HG03108 (cell line): ENCODE data around the gene WDR90.

Experiments
- ATAC-seq: cut with Tn5 transposase; IDR thresholded peaks from one replicate; pipeline ENCODE4 v1.9.1; 2021; ENCODE audit warnings: moderate library complexity; ENCODE audit not compliant: unreplicated experiment

The WDR90 gene

DNA sequence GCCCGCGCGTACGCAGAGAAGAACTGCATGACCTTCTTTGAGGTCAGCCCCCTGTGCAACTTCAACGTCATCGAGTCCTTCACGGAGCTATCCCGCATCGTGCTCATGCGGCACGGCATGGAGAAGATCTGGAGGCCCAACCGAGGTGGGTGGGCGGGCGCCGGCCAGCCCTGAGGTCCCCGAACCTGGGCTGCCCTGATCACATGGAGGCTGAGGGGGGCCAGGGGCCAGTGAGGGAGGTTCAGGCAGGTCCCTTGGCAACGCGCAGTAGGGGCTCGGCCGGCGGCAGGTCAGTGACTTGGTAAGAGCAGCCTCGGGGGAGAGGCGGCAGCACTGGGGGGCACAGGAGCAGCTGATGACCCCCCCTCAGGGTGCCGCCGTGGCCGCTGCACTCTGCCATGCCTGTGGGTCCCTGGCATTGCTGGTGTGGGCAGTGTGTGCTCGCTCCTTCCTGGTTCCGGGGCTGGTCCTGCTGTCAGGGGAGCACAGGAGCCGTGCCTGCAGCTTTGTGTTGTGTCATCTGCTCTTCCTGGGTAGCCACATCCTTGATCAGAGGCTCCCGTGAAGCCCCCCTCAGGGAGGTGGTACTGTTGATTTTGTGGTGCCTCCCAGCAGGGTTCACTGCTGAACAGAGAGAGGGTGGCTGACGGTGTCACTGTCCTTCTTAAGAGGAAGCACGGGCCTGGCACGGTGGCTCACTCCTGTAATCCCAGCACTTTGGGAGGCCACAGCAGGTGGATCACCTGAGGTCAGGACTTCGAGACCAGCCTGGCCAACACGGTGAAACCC is 23.0 kb upstream of the WDR90 start:
- no peak for ATAC-seq

GRCh38 chr16:626787-627453 is 22.2 kb upstream of the WDR90 start:
- no peak for ATAC-seq

DNA sequence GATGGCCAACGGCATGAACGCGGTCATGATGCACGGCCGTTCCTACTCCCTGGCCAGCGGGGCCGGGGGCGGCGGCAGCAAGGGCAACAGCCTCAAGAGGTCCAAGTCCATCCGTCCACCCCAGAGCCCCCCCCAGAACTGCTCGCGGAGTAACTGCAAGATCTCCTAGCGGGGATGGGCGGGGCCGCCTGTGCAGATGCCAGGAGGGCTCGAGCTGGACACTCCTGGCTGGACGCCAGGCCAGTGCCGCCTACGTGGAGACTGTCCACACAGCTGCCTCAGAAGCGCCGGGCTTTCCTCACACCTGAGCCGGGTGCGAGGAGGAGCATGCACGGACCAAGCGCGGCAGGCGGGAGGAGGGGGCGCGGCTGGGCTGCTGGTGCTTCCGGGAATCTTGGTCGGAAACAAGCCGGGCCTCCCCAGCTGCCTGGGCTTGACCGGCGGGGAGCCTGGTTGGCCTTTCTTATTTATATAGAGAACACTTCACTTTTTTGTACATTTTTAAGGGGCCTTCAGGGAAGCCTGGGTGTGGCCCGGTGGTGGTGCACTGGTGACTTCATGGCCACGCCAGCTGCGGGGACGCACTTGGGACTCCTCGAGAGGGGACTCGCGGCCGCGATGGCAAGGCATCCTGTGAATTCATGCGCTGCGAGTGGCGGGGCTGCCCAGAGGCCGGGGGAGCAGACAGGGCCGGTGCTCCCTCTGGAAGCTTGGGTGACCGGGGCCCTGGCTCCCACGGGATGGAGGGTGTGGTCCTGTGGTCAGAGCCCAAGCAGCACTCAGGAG is 21.5 kb upstream of the WDR90 start:
- ATAC-seq: no peak

DNA sequence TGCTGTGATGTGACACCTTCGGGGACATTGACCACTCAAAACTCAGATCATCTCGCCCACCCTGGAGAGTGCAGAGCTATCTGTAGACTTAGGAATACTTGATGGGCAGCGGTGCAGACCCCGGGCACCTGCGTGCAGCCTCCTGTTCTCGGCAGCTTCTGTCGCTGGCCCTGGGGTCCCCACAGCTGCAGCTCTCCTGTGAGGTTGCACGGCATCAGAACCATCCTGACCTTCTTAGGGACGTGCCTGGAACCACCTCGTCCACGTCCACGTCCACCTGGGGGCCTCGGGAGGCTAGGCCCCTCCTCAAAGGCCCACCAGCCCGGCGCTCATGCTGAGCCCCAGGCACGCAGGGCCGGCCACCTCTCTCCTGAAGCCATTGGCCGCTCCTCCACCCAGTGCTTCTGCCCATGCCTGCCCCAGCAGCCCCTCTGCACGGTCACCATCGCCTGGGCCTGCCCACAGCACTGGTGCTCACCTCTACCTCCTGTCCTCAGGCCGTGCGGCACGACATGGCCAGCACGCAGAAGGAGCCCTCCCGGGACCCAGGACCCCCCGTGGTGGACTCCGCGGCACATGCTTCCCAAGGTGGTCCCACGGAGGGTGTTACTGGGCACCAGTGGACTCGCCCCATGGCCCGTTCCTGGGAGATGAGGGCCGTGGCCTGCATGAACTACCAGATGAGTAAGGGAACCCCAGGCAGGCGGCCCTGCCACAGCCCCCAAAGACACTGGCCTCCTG is 20.7 kb upstream of the WDR90 start:
- ATAC-seq: no peak

DNA sequence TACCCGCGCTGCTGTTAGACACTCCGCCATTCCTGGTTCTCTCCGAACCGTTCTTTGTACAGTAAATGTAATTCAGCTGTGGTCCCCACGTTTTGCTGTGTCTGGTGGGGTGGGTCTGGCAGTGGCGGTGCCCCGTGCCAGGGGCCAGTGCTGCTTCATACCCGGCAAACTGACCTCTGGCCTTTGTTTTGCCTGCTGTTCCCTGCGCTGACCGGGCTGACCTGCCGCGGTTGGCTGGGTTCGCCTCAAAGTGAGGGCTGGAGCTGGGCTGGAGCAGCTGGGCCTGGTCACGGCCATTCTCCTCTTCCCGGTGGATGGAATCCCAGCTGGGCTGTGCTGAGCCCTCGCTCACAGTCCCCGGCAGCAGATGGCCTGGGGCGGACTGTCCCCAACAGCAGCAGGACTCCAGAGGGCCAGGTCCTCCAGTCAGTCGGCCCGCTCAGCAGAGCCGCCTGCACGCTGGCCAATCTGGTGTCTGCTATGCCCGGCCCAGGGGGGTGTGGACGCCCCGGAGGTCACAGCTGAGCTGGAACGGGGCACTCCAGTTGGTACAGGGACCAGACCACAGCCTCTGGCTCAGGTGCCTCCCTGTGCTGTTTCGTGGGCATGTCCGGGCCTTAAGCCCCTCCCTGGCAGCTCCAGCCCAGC is 19.9 kb upstream of the WDR90 start:
- no peak for ATAC-seq

DNA sequence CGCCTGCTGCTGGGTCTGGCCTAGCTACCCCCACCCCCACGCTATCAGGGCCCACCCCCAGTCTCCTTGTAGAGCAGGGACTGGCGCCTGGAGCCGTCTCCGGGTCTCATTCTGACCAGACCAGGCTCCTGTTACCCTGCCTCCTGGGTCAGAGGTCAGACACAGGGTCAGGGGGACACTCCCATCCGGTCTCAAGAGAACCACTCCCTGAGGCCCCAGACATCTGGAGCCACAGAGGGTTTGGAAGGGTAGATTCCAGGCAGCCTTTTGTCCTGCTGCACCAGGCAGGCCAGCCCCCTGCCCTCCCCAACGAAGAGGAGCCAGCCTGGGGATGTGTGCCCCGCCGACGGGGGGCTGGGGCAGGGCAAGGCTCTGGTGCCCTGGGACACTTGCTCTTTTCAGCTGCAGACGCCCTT is 19.3 kb upstream of the WDR90 start:
- ATAC-seq: no peak

GRCh38 chr16:630249-630814 is 18.8 kb upstream of the WDR90 start:
- ATAC-seq: no peak

DNA sequence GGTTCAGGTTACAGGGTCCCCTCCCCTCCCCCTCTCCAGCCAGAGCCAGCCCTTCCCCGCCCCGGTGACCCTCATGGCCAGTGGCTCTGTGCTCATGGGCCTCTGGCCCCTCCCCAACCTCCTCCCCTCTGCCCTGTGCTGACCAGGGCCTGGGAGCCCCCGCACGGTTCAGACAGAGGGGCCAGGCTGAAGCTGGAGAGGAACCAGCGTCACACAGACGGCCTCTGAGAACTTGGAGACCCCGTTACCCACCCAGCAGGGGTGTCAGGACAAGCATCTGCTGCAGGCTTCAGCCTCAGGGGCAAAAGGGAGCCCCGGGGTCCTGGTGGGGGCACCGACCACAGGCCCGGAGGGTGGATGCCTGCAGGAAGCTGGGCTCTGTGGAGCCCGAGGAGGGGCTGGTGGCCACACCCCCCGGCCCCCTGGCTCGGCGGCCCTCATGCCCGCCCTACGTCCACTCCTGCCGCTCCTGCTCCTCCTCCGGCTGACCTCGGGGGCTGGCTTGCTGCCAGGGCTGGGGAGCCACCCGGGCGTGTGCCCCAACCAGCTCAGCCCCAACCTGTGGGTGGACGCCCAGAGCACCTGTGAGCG is 18.3 kb upstream of the WDR90 start, which contains the start of gene WFIKKN1:
WFIKKN1 (plus strand) TSS at position 171 of the 591 bp plus-strand sequence; CDS start at position 440, 269 bp downstream.
- ATAC-seq: no peak

- no peak for ATAC-seq
These were observed 17.3 kb upstream of the WDR90 start for GRCh38 chr16:631808-632358.

DNA sequence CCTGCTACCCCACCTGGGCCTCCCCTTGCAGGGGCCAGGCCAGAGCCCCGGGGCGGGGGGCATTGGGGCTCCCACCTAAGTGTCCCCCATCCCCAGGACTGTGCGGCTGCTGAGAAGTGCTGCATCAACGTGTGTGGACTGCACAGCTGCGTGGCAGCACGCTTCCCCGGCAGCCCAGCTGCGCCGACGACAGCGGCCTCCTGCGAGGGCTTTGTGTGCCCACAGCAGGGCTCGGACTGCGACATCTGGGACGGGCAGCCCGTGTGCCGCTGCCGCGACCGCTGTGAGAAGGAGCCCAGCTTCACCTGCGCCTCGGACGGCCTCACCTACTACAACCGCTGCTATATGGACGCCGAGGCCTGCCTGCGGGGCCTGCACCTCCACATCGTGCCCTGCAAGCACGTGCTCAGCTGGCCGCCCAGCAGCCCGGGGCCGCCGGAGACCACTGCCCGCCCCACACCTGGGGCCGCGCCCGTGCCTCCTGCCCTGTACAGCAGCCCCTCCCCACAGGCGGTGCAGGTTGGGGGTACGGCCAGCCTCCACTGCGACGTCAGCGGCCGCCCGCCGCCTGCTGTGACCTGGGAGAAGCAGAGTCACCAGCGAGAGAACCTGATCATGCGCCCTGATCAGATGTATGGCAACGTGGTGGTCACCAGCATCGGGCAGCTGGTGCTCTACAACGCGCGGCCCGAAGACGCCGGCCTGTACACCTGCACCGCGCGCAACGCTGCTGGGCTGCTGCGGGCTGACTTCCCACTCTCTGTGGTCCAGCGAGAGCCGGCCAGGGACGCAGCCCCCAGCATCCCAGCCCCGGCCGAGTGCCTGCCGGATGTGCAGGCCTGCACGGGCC is 16.5 kb upstream of the WDR90 start:
- ATAC-seq: no peak

DNA sequence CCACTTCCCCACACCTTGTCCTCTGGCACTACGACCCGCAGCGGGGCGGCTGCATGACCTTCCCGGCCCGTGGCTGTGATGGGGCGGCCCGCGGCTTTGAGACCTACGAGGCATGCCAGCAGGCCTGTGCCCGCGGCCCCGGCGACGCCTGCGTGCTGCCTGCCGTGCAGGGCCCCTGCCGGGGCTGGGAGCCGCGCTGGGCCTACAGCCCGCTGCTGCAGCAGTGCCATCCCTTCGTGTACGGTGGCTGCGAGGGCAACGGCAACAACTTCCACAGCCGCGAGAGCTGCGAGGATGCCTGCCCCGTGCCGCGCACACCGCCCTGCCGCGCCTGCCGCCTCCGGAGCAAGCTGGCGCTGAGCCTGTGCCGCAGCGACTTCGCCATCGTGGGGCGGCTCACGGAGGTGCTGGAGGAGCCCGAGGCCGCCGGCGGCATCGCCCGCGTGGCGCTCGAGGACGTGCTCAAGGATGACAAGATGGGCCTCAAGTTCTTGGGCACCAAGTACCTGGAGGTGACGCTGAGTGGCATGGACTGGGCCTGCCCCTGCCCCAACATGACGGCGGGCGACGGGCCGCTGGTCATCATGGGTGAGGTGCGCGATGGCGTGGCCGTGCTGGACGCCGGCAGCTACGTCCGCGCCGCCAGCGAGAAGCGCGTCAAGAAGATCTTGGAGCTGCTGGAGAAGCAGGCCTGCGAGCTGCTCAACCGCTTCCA is 15.7 kb upstream of the WDR90 start:
- ATAC-seq: no peak

- ATAC-seq: no peak
These were observed 15.0 kb upstream of the WDR90 start for GRCh38 chr16:634051-634670.

DNA sequence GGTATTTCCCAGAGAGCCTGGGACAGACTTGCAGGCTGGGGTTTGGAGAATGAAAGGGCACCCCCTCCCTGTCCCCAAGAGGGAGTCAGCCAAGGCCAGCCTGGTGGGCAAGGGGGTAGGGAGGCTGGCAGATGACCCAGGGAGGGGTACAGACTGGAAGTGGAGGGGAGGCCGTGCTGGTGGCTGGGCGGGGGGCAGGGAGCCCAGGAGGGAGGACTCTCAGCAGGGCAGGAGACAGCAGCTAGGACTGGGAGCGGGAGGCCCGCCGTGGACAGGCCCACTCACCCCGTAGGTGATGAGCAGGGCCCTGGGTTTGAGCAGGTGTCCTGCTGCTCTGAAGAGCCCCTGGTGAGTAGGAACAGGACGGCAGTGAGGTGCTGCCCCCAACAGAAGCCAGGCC is 14.2 kb upstream of the WDR90 start:
- ATAC-seq: no peak

DNA sequence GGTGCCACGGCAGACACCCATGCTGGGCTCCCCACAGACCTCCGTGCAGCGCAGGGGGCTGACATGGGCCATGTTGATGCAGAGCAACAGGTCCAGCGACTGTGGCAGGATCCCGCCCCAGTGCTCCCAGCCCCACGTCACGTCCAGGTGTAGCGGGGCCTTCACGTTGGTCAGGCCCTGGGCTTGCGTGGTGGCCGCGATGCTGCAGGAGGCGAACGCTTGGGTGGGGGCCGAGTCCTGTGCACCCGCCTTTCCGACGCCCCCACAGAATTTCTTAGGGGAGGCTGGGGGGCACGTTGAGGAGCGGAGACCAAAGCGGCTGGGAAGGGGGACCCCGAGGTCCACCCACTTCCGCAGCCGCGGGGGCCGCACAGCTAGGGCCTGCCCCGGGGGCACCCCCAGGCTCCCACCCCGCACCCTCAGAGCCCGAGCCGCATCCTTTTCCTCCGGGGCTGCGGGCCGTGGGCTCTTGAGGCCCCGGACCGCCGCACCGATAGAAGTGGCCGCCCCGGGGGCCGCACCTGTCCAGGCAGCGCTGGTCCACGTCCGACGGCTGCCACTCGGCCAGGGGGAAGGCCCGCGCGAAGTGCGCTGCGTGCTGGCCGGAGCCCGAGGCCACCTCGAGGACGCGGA is 13.5 kb upstream of the WDR90 start:
- ATAC-seq: no peak

- peak; percentile 71 for ATAC-seq
These were observed 12.7 kb upstream of the WDR90 start, which contains the start of gene METTL26 for GRCh38 chr16:636206-637080. METTL26 (minus strand) TSS chr16:636305; CDS start chr16:636290, 15 bp downstream.
